ACC112 (cell line): ENCODE results near the gene TMEM11.

ENCODE experiments used
- H2AFZ ChIP-seq: fragments of 200-600 bp; sonication (generic); one replicate; pipeline ENCODE4 v1.6.0; 2017; ENCODE audit warnings: antibody characterized with exemption, low read length; ENCODE audit not compliant: unreplicated experiment
- H3K27ac ChIP-seq: fragments of 200-600 bp; sonication (generic); 2 replicates; pipeline ENCODE4 v1.5.1; 2014; ENCODE audit warnings: low read depth, mild to moderate bottlenecking, antibody characterized with exemption, low read length, moderate library complexity
- H3K27me3 ChIP-seq: fragments of 200-600 bp; sonication (generic); 2 replicates; pipeline ENCODE4 v1.6.1; 2014; ENCODE audit warnings: mild to moderate bottlenecking, antibody characterized with exemption, low read length, moderate library complexity, mixed read lengths; ENCODE audit not compliant: insufficient read depth
- H3K36me3 ChIP-seq: fragments of 200-600 bp; sonication (generic); 2 replicates; pipeline ENCODE4 v1.6.1; 2016; ENCODE audit warnings: mild to moderate bottlenecking, antibody characterized with exemption, low read length, moderate library complexity, mixed read lengths; ENCODE audit not compliant: insufficient read depth
- H3K4me1 ChIP-seq: fragments of 200-600 bp; sonication (generic); one replicate; pipeline ENCODE4 v1.6.1; 2016; ENCODE audit warnings: low read length, mixed read lengths; ENCODE audit not compliant: insufficient read depth, unreplicated experiment, control insufficient read depth
- H3K4me3 ChIP-seq: fragments of 200-600 bp; sonication (generic); 2 replicates; pipeline ENCODE4 v1.5.1; 2014; ENCODE audit warnings: mild to moderate bottlenecking, low read depth, low read length
- H3K79me2 ChIP-seq: fragments of 200-600 bp; sonication (generic); one replicate; pipeline ENCODE4 v1.6.0; 2016; ENCODE audit warnings: low read length; ENCODE audit not compliant: control insufficient read depth, unreplicated experiment, insufficient read depth

TMEM11 gene, protein sequence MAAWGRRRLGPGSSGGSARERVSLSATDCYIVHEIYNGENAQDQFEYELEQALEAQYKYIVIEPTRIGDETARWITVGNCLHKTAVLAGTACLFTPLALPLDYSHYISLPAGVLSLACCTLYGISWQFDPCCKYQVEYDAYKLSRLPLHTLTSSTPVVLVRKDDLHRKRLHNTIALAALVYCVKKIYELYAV

DNA sequence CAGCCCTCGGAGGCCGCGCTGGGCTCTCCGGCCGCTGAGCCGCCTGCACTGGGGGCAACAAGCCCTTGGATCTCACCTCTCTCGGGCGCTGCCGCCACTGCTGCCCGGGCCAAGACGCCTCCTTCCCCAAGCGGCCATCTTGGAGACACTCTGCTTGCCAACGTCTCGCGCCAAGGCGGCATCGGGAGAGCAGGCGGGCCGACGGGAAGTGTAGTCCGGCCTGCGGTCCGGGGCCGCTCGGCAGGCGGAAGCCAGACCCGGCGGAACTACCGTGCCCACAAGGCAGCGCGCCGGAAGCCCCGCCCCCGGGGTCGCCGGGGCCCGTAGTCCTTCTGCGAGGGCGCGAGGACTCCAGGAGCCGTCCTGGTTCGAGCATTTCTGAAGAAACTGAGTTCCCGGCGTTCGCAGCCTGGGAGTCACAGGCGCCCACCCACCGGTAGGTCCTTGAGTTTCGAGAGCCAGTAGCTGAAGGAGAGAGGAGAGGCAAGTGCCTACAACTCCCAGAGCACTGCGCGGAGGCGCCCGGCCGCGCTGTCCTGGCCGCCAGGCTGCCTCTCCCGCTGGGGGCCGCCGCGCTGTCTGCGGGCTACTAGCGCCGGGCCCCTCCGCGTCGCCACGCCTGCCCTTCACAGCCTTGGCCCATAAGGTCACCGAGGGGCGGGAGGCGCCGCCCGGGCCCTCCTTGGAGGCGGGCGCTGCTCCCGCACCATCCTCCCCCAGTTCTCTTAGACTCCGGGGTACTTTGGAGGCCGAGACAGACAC is at the start of gene TMEM11:
Gene TMEM11 (minus strand): TSS at position 147 of the 762 bp plus-strand sequence. CDS start 9 bp downstream, at position 138.
- Histone ChIP-seq H3K27me3 (no peaks in the 10 kb centered on the region), H3K27ac (peak within 1 kb of the TSS; percentile 84), H2AFZ (peak within 1 kb of the TSS; percentile 90), H3K4me3 (peak within 1 kb of the TSS; percentile 99), H3K36me3 (no peaks in the 10 kb centered on the region), H3K4me1 (peaks cover 24% of the 10 kb centered on the region), H3K79me2 (peaks cover 77% of the 10 kb centered on the region)

DNA sequence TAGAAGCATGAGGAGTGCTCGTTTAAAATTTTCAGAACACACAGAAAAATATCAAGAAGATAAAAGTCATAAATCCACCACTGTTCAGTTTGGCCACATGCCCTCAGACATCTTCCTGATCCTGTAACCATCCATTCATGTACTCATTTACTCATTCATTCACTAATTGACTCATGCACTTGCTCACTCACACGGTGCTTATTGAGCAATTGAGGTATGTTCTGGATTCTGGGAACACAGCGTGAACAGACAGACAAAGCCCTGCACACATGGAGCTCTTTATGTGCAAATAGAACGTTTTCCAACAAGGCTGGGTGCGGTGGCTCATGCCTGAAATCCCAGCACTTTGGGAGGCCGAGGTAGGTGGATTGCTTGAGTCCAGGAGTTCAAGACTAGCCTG is 49.4 kb upstream of the TMEM11 start:
- no peaks in the 10 kb centered on the region for H3K36me3 ChIP-seq
- no peak overlapping the region for H2AFZ ChIP-seq
- H3K4me1 ChIP-seq, result peaks cover 7% of the 10 kb centered on the region
- H3K79me2 ChIP-seq, result no peaks in the 10 kb centered on the region
- no peak overlapping the region for H3K27ac ChIP-seq
- H3K4me3 ChIP-seq, result no peak overlapping the region
- H3K27me3 ChIP-seq, result no peaks in the 10 kb centered on the region

DNA sequence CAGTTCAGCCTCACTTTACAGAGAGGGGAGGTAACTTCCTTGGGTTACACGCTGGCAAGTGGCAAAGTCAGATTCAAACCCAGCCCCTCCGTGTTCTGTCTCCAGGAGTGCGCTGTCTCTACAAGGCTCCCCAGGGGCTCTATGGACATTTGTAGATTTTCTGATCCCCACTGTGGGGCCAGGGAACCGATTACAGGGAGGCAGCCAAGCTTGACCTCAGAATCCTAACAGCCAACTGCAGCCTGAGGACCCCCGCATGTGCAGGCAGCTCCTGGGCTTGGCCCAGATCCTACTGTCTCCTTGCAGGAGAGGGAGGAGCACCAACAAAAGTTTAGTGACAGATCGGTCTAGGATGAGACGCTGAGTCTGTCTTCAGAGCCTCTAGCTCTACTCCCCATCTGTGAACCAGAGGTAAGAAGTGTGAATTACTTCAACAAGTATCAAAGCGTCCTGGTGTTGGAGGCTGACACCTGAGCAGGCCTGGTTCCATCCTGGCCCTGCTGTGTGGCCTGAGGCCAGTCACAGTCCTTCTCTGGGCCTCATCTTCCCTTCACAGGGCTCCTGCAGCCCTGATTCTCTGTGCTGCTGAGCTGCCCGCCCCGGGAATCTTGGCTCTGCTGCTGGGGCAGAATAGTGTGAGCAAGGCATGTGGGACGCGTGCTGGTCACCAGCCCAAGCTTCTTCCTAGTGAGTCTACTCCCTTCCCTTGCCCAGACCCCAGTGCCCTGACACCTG is 48.5 kb upstream of the TMEM11 start:
- H3K27me3 ChIP-seq, result no peaks in the 10 kb centered on the region
- H3K27ac ChIP-seq, result no peak overlapping the region
- H3K4me3 ChIP-seq, result no peak overlapping the region
- peaks cover 10% of the 10 kb centered on the region for H3K4me1 ChIP-seq
- no peak overlapping the region for H2AFZ ChIP-seq
- H3K79me2 ChIP-seq, result no peaks in the 10 kb centered on the region
- no peaks in the 10 kb centered on the region for H3K36me3 ChIP-seq

DNA sequence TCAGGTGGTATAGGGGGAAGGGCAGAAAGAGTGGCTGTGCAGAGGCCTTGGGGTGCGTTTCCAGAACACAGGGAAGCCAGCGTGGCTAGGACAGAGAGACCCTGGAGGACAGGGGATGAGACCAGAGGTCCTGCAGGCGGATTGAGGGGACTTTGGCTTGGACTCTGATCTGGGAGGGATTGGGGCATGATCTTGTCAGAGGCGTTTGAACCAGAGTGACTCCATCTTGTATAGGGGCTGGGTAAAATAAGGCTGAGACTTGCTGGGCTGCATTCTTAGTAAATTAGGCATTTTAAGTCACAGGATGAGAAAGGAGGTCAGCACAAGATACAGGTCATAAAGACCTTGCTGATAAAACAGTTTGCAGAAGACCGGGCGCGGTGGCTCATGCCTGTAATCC is 44.6 kb upstream of the TMEM11 start:
- Histone ChIP-seq H3K4me3 (no peak overlapping the region), H3K79me2 (no peaks in the 10 kb centered on the region), H2AFZ (no peak overlapping the region), H3K27me3 (no peaks in the 10 kb centered on the region), H3K36me3 (no peaks in the 10 kb centered on the region), H3K4me1 (peaks cover 13% of the 10 kb centered on the region), H3K27ac (no peak overlapping the region)

DNA sequence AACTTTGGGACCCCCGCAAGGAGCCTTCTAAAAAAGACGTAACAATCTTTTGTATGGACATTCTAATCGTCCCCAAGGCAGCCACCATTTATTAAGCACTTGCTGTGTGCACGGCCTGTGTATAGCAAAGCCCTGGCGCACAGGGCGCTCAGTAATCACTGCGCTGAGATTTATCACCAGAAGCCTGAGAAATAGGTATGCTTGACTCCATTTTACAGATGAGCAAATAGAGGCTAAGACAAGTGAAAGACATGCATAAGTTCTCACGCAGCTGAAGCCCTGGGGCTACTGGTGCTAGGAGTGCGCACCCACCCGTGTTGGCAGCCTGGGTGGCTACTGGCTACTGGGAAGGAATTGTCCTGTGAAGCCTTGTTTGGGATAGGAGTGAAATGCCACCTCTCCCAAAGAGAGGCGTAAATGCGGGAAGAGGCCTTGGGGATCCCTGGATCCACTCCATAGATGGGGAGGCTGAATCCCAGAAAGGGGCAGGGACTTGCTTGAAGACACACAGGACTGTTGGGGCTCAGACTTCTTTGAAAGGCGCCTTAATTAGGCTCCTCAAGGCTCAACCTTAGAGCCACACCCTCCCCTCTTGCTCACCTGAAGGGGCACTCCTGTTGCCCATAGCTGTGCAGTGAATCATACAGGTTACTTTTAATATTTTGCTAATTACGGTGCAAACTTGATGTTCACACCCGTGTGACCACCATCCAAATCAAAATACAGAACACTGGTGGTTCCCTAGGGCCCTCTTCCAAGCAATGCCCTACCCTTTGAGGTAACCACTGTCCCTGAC is 39.9 kb upstream of the TMEM11 start:
- no peaks in the 10 kb centered on the region for H3K36me3 ChIP-seq

DNA sequence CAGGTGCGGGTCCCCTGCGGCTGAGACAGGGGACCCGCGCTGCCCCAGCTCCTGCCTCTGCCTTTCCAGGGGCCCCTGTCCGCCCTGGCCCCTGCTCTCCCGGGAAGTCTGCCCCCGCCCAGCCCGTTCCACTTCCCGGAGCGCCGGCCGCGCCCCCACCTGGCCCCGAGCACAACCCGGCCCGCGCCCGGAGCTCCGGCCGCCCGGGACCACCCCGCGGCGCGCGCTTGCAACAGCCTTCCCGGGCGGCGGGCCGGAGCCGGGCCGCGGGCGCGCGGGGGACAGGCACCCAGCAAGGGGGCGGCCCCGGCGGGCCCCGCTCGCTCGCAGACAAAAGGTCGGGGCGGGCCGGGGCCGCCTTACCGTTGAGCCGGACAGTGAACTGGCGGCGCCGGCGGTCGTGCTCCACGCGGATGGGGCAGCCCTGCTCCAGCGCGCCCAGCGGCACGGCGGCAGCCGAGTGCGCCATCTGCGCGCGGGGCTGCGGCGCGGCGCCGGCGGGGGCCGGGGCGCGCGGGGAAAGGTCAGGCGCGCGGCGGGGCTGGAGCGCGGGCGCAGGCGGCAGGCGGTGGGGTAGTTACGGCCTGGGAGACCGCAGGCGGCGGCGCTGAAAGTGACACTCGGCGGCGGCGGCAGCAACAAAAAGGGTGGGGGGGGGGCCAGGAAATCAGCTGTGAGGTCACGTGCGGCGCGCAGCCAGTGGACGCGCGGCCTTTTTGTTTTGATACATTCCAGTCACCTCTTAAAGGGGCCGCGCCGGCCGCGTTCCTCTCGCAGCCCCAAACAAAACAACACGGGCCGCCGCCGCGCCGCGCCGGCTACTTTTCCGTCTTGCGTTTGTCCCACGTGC is 39.1 kb upstream of the TMEM11 start, which contains the start of gene NATD1:
Gene NATD1 (minus strand): TSS at position 615 of the 850 bp plus-strand sequence. CDS start 146 bp downstream, at position 469.
- Histone ChIP-seq H3K79me2 (no peaks in the 10 kb centered on the region), H3K27ac (no peak within 1 kb of the TSS), H2AFZ (peak within 1 kb of the TSS; percentile 94)

More for the DNA sequence above, 39.9 kb upstream of the TMEM11 start:
- Histone ChIP-seq H3K4me3 (peak overlapping the region; percentile 78), H3K79me2 (no peaks in the 10 kb centered on the region), H3K4me1 (peaks cover 25% of the 10 kb centered on the region), H2AFZ (peak overlapping the region; percentile 94), H3K27ac (no peak overlapping the region), H3K27me3 (no peaks in the 10 kb centered on the region)

DNA sequence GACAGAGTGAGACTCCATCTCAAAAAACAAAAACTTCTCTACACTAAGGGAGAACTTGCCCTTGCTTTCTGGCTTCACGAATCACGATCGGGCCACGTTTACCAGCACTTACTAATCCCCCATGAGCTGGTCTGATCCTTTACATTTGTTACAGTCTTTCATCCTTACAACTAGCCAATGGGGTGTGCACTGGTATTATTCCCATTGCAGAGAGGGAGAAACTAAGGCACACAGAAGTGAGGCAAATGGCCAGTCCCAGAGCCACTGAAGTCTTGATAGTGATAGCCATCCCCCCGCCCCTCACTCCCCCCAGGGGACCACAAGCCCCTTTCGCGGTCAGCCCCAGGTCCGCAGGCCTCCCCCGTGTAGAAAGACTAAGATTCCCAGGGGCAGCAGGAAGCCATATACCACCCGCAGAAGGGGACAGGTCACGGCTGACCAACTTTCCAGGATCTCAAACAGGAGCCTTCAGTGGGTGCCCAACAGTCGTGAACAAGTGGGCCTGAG is 38.4 kb upstream of the TMEM11 start:
- H3K4me3 ChIP-seq, result peak overlapping the region; percentile 78
- H3K79me2 ChIP-seq, result no peaks in the 10 kb centered on the region
- no peaks in the 10 kb centered on the region for H3K27me3 ChIP-seq
- H3K36me3 ChIP-seq, result no peaks in the 10 kb centered on the region
- peaks cover 22% of the 10 kb centered on the region for H3K4me1 ChIP-seq
- peak overlapping the region; percentile 73 for H2AFZ ChIP-seq
- no peak overlapping the region for H3K27ac ChIP-seq

More for the DNA sequence above, 39.1 kb upstream of the TMEM11 start, which contains the start of gene NATD1:
- H3K36me3 ChIP-seq, result no peaks in the 10 kb centered on the region
- H3K4me3 ChIP-seq, result peak within 1 kb of the TSS; percentile 78
- H3K27me3 ChIP-seq, result no peaks in the 10 kb centered on the region
- peaks cover 25% of the 10 kb centered on the region for H3K4me1 ChIP-seq

DNA sequence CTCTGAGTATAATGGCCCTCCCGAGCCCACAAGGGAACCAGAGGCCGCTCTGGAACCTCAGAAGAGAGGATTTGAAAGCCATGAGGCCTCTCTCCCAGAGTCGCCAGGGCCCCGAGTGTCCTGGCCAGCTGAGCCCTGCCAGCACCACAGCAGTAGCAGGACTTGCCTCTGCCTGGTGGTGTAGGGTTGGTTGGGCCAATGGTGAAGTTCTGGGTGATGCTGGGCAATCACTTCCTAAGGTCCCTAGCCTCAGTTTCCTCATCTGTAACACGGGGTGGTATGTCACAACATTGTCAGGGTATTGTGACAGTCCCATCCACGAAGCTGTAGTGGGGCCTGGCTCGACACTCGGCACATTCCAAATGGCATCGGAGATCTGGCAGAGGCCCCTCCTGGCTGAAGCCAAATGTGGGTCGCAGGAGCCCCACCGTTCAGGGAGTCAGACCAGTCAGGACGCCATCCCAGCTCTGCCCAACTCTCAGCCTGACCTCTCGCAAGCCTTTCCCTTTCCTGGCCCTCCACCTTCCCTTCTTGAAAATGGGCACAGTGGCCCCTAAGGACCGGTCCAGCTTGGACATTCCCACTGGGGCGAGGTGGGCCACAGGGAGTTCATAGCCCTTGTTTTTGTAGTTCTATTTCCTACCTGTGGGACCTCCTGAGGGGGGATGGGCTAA is 37.5 kb upstream of the TMEM11 start:
- Histone ChIP-seq H2AFZ (no peak overlapping the region), H3K36me3 (no peaks in the 10 kb centered on the region), H3K79me2 (no peaks in the 10 kb centered on the region), H3K4me1 (peaks cover 17% of the 10 kb centered on the region), H3K4me3 (no peak overlapping the region), H3K27me3 (no peaks in the 10 kb centered on the region), H3K27ac (no peak overlapping the region)

DNA sequence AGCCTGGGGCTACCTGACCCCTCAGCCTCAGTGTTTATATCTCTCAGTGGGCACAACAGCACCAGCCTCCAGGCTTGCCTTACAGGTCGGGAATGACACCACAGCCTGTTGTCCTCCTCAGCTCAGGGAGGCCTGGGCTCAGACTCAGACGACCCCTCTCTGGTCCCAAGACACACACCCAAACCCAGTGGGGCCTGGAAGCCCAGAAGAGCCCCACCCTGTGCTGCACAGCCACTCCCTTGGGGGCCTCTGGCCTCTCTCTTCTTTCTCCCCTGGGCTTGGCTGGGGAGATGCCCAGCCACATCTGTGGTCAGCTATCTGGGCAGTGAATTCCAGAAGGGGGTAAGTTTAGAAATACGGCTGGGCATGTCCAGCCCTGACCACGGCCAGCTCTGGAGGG is 36.9 kb upstream of the TMEM11 start:
- Histone ChIP-seq H3K4me1 (peaks cover 16% of the 10 kb centered on the region), H3K27me3 (no peaks in the 10 kb centered on the region)

More for the DNA sequence above, 36.9 kb upstream of the TMEM11 start:
- H3K36me3 ChIP-seq, result no peaks in the 10 kb centered on the region
- H3K4me3 ChIP-seq, result no peak overlapping the region
- no peaks in the 10 kb centered on the region for H3K79me2 ChIP-seq
- H2AFZ ChIP-seq, result no peak overlapping the region
- H3K27ac ChIP-seq, result no peak overlapping the region
